HEK293T (cell line): ENCODE results near the gene HOXA7.

Source experiments
- BHLHE40 ChIP-seq: fragments of 450-650 bp; IDR thresholded peaks from 2 replicates; pipeline ENCODE4 v1.6.1; 2016; ENCODE audit warnings: mild to moderate bottlenecking, moderate library complexity, borderline replicate concordance
- ELF4 ChIP-seq: fragments of 450-650 bp; IDR thresholded peaks from 2 replicates; pipeline ENCODE4 v1.6.1; 2017; ENCODE audit warnings: antibody characterized with exemption
- FOXA1 ChIP-seq: fragments of 450-650 bp; IDR thresholded peaks from 2 replicates; pipeline ENCODE4 v1.6.1; 2016; ENCODE audit warnings: mild to moderate bottlenecking
- FOXK2 ChIP-seq: fragments of 450-650 bp; IDR thresholded peaks from 2 replicates; pipeline ENCODE4 v1.6.1; 2016; ENCODE audit warnings: mild to moderate bottlenecking
- L3MBTL2 ChIP-seq: fragments of 450-650 bp; conservative IDR thresholded peaks from 2 replicates; pipeline ENCODE4 v1.6.1; 2016; ENCODE audit warnings: mild to moderate bottlenecking
- LEF1 ChIP-seq: fragments of 450-650 bp; IDR thresholded peaks from 2 replicates; pipeline ENCODE4 v1.6.1; 2017; ENCODE audit warnings: mild to moderate bottlenecking, borderline replicate concordance
- SP1 ChIP-seq: fragments of 450-650 bp; IDR thresholded peaks from 2 replicates; pipeline ENCODE4 v1.6.1; 2017
- SUZ12 ChIP-seq: fragments of 450-650 bp; IDR thresholded peaks from 2 replicates; pipeline ENCODE4 v1.6.1; 2016; ENCODE audit warnings: mild to moderate bottlenecking
- TARDBP ChIP-seq: fragments of 450-650 bp; IDR thresholded peaks from 2 replicates; pipeline ENCODE4 v1.6.1; 2016

DNA sequence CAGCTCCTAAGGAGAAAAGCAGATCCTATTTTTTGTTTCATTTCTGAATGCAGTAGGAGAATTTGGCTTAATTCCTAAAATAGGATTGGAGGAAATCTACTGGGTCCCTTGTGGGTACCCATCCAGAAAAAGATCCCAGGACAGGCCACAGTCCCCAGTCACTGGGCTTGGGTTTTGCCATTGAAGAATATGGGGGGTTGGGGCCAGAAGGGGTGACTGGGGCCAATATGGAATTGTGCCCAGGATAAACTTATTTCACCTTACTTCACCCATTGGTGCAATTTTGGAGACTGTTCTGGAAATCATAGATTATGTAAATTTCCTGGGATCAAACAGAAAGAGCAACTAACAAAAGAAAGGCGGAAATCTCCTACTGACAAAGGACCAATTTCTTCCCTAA, 18.0 kb downstream of the HOXA7 start:
- TF ChIP-seq ELF4 (no peak), FOXA1 (no peak), SUZ12 (no peak), BHLHE40 (no peak), L3MBTL2 (no peak), FOXK2 (no peak), LEF1 (no peak), SP1 (no peak), TARDBP (no peak)
